ENCODE measurements around the gene HES7.

HES7 gene

DNA sequence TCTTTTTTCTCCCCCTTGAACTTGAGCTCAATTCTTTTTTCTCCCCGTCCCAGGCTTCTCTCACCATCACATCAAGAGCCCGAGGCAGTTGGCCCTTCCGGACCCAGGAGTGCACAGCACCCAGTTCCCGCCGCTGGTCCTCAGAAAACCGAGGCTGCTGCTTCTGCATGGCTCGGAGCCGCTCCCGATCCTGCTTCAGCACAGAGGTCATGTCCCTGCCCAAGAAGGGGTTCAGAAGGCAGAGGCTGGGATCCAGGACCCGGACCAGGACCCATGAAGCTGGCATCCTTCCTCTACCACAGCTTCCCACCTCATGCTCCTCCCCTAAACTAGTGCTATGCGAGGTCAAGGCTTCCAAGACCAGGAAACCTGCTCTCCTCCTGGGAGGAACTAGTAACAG is 17.8 kb upstream of the HES7 start:
- Histone ChIP-seq H3K4me3 (ENCODE audit: extremely low read depth, insufficient read depth, low read length, poor library complexity, severe bottlenecking) (no peak overlapping the region), H3K27ac (ENCODE audit: low read depth, low read length, severe bottlenecking) (no peak overlapping the region), H3K4me1 (ENCODE audit: control insufficient read depth, insufficient read depth, low read length, poor library complexity, severe bottlenecking) (peaks cover 3% of the 10 kb centered on the region), H3K9me3 (ENCODE audit: control insufficient read depth, low read length) (no peaks in the 10 kb centered on the region), H3K36me3 (ENCODE audit: control insufficient read depth, insufficient read depth, low read length) (peaks cover 61% of the 10 kb centered on the region)
- 92 to 93% methylated on average over 9 to 10 of the region's 11 CpGs for WGBS, 2 experiments (ENCODE audit: insufficient coverage in 2 of 2)

DNA sequence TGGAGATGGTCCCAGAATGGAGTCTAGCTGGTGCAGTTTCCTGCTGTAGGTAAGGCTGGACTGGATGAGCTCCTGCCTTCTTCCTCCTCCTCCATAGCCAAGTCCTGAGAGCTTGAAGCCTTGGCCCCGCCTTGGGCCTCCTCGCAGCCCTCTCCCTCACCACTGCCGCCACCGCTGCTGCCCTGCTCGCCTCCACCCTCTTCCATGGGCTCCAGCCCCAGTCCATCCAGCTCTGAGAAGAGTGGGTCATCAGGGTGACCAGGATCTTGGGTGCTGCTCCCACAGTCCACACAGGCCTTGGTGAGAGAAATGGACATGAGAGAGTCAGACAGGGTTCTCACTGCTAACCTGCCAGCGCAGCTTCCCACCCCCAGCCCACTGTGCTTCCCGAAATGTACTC is 17.1 kb upstream of the HES7 start:
- H3K4me1 ChIP-seq (ENCODE audit: control insufficient read depth, insufficient read depth, low read length, poor library complexity, severe bottlenecking): peaks cover 3% of the 10 kb centered on the region
- H3K4me3 ChIP-seq (ENCODE audit: extremely low read depth, insufficient read depth, low read length, poor library complexity, severe bottlenecking): no peak overlapping the region
- H3K9me3 ChIP-seq (ENCODE audit: control insufficient read depth, low read length): no peaks in the 10 kb centered on the region
- WGBS, 2 experiments (ENCODE audit: insufficient coverage in 2 of 2): 95 to 100% methylated on average over 2 to 7 of the region's 7 CpGs
- no peak overlapping the region for H3K27ac ChIP-seq (ENCODE audit: low read depth, low read length, severe bottlenecking)
- peaks cover 54% of the 10 kb centered on the region for H3K36me3 ChIP-seq (ENCODE audit: control insufficient read depth, insufficient read depth, low read length)

DNA sequence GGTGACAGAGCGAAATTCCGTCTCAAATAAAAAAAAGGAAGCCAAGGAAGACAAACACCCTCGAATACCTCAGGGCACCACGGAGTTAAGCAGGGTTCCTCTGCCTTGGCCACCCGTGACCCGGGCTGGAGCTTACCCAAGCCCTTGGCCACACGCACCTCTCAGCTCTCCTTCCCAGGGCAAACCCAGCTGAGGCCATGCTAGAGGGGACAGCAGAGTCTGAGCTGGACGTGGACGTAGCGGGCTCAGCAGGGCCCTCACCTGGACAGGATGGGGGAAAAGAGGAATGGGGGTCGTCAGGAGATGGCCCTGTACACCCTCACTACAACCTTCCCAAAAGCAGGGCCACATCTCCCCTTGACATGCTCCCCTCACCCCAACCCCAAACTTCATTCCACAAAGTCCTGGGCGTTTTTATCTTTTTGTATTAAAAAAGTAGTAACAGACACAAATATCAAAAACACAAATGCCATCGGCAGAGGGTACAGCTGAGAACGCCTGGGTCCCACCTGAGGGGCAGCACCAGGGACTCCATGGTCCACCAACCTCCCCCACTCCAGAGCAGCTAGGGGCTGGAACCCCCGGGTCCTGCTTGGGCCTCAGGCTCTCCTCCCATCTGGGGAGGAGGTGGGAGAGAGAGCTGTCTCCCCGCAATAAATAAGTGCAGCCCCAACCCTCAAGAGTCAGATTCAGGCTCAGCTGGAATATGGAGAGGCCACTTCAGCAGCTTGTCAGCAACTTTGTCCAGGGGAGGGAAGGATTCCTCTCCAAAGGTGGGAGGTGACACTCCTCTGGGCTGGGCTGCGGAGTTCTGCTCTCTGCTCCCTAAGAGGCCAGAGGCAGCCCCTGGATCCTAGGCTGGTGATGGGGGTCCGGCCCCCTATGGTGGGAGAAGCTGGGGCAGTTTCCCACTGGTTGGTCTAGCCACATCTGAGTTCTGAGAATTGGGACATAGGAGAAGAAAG is 16.4 kb upstream of the HES7 start:
- Histone ChIP-seq H3K9me3 (ENCODE audit: control insufficient read depth, low read length) (no peaks in the 10 kb centered on the region), H3K4me3 (ENCODE audit: extremely low read depth, insufficient read depth, low read length, poor library complexity, severe bottlenecking) (no peak overlapping the region), H3K36me3 (ENCODE audit: control insufficient read depth, insufficient read depth, low read length) (peaks cover 47% of the 10 kb centered on the region), H3K27ac (ENCODE audit: low read depth, low read length, severe bottlenecking) (no peak overlapping the region), H3K4me1 (ENCODE audit: control insufficient read depth, insufficient read depth, low read length, poor library complexity, severe bottlenecking) (peaks cover 3% of the 10 kb centered on the region)
- WGBS, 2 experiments (ENCODE audit: insufficient coverage in 2 of 2): 97 to 98% methylated on average over 6 to 8 of the region's 18 CpGs

DNA sequence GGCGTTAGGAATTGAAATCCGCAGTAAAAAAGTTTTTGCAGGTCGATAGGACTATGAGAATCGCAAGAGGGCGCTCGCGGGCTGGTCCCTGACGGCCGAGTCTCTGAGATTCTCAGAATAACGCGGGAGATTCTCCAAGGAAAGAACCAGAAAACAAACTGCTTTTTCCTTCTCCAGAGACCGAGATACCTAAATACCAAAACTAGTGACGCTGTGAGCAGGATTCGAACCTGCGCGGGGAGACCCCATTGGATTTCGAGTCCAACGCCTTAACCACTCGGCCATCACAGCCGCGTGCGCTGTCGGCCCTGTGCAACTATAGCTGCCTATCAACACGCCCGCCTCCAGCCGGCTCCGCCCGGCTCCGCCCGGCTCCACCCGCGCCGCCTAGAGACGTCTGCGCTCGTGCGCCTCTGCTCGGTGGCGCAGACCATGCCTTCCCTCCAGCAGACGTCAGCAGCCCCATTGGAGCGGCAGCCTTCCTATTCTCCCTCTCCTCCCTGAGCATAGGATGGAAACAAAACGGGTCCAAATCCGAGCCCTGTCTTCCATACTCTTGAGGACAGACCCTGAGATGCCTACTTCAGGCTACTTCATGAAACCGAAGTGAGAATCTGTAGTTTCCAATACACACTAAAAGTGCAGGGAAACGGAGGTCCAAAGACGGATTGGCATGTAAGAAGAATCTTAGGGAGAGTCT is 14.9 kb upstream of the HES7 start:
- peak overlapping the region; percentile 56 for H3K4me3 ChIP-seq (ENCODE audit: extremely low read depth, insufficient read depth, low read length, poor library complexity, severe bottlenecking)
- 0% methylated on average over 23 to 43 of the region's 46 CpGs for WGBS, 2 experiments (ENCODE audit: insufficient coverage in 2 of 2)
- H3K9me3 ChIP-seq (ENCODE audit: control insufficient read depth, low read length): no peaks in the 10 kb centered on the region
- peak overlapping the region; percentile 90 for H3K27ac ChIP-seq (ENCODE audit: low read depth, low read length, severe bottlenecking)
- H3K4me1 ChIP-seq (ENCODE audit: control insufficient read depth, insufficient read depth, low read length, poor library complexity, severe bottlenecking): peaks cover 7% of the 10 kb centered on the region
- H3K36me3 ChIP-seq (ENCODE audit: control insufficient read depth, insufficient read depth, low read length): peaks cover 36% of the 10 kb centered on the region

DNA sequence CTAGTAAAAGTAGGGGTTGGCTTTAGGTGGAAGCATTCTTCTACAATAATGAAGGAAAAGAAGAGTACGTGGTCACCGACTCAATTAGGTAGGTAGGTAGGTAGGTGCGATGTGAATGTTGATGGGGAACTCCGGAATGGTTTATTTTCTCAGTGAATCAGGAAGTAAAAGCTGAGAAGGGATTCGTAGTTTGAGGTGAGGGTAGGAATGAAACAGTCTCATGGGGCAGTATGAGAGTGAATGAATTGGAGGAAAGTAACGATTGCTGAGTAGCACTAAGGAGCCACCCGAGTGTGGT is 14.4 kb upstream of the HES7 start:
- Histone ChIP-seq H3K36me3 (ENCODE audit: control insufficient read depth, insufficient read depth, low read length) (peaks cover 31% of the 10 kb centered on the region), H3K4me1 (ENCODE audit: control insufficient read depth, insufficient read depth, low read length, poor library complexity, severe bottlenecking) (peaks cover 12% of the 10 kb centered on the region), H3K27ac (ENCODE audit: low read depth, low read length, severe bottlenecking) (no peak overlapping the region), H3K9me3 (ENCODE audit: control insufficient read depth, low read length) (no peaks in the 10 kb centered on the region), H3K4me3 (ENCODE audit: extremely low read depth, insufficient read depth, low read length, poor library complexity, severe bottlenecking) (peak overlapping the region; percentile 46)
- 1 to 2% methylated on average over 7 of the region's 7 CpGs for WGBS, 2 experiments (ENCODE audit: insufficient coverage in 2 of 2)

DNA sequence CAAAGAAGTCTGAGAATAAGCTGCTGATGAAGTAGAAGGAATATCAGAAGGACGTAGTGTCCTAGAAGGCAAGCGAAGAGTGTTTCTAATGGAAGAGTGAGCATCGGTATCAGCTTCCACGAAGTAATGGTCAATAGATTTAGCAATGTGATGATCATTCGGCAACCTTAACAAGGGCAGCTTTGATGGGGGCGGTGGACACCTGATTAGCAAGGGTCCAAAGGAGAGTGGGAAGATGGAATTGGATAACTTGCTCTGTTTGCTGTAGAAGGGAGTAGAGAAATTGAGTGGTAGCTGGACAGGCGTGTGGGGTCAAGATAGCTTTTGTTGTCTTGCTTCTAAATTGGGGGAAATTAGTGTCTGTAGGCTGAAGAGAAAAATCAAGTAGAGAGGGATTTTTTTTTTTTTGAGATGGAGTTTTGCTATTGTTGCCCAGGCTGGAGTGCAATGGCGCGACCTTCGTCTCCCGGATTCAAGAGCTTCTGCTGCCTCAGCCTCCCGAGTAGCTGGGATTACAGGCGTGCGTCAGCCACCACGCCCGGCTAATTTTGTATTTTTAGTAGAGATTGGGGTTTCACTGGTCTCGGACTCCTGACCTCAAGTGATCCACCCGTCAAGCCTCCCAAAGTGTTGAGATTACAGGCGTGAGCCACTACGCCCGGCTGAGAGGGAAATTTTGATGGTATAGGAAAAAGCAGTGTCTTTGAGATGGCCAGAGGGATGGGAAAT is 13.9 kb upstream of the HES7 start:
- Histone ChIP-seq H3K4me1 (ENCODE audit: control insufficient read depth, insufficient read depth, low read length, poor library complexity, severe bottlenecking) (peaks cover 12% of the 10 kb centered on the region), H3K9me3 (ENCODE audit: control insufficient read depth, low read length) (no peaks in the 10 kb centered on the region), H3K36me3 (ENCODE audit: control insufficient read depth, insufficient read depth, low read length) (peaks cover 27% of the 10 kb centered on the region), H3K4me3 (ENCODE audit: extremely low read depth, insufficient read depth, low read length, poor library complexity, severe bottlenecking) (peak overlapping the region; percentile 46), H3K27ac (ENCODE audit: low read depth, low read length, severe bottlenecking) (no peak overlapping the region)
- 41 to 47% methylated on average over 13 to 14 of the region's 21 CpGs for WGBS, 2 experiments (ENCODE audit: insufficient coverage in 2 of 2)

DNA sequence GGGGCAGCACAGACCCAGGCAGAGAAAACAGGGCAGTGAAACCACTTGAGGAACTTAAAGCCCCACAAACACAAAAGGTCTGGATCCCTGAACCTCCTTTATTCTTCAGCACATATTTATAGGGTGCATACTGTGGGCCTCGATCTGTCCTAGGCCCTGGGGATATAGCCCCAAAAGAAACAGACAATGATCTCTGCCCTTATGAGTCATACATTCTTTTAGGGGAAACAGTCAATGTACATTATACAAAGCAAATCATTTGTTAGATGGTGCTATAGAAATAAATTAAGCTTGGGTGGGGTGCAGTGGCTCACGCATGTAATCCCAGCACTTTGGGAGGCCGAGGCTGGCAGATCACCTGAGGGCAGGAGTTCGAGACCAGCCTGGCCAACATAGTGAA is 10.0 kb upstream of the HES7 start:
- 86 to 95% methylated on average over 3 to 4 of the region's 4 CpGs for WGBS, 2 experiments (ENCODE audit: insufficient coverage in 2 of 2)
- peaks cover 12% of the 10 kb centered on the region for H3K4me1 ChIP-seq (ENCODE audit: control insufficient read depth, insufficient read depth, low read length, poor library complexity, severe bottlenecking)
- H3K27ac ChIP-seq (ENCODE audit: low read depth, low read length, severe bottlenecking): peak overlapping the region; percentile 45
- no peaks in the 10 kb centered on the region for H3K9me3 ChIP-seq (ENCODE audit: control insufficient read depth, low read length)
- H3K36me3 ChIP-seq (ENCODE audit: control insufficient read depth, insufficient read depth, low read length): no peaks in the 10 kb centered on the region
- H3K4me3 ChIP-seq (ENCODE audit: extremely low read depth, insufficient read depth, low read length, poor library complexity, severe bottlenecking): no peak overlapping the region

DNA sequence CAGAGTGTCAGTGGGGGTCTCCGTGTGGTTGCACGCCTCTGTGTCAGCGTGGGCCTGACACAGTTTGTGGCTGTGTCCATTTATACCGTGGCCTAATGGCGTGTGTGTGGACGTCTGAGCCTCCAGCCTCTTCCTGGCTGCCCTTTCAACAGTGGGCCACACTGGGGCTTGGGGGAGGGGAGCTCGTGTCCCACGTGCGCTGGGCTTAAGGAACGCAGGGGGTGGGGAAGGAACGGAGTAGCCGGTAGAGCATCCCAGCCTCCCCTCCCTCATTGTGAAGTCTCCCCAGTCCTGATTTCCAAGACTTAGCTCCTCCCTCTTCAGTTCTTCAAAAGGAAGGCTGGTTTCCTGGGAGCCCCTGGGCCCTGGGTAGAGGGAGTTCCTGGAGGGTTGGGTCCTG is 9.5 kb upstream of the HES7 start:
- Histone ChIP-seq H3K36me3 (ENCODE audit: control insufficient read depth, insufficient read depth, low read length) (no peaks in the 10 kb centered on the region), H3K4me3 (ENCODE audit: extremely low read depth, insufficient read depth, low read length, poor library complexity, severe bottlenecking) (no peak overlapping the region), H3K9me3 (ENCODE audit: control insufficient read depth, low read length) (no peaks in the 10 kb centered on the region), H3K4me1 (ENCODE audit: control insufficient read depth, insufficient read depth, low read length, poor library complexity, severe bottlenecking) (peaks cover 12% of the 10 kb centered on the region), H3K27ac (ENCODE audit: low read depth, low read length, severe bottlenecking) (peak overlapping the region; percentile 45)
- WGBS, 2 experiments (ENCODE audit: insufficient coverage in 2 of 2): 67 to 75% methylated on average over 5 to 10 of the region's 12 CpGs

DNA sequence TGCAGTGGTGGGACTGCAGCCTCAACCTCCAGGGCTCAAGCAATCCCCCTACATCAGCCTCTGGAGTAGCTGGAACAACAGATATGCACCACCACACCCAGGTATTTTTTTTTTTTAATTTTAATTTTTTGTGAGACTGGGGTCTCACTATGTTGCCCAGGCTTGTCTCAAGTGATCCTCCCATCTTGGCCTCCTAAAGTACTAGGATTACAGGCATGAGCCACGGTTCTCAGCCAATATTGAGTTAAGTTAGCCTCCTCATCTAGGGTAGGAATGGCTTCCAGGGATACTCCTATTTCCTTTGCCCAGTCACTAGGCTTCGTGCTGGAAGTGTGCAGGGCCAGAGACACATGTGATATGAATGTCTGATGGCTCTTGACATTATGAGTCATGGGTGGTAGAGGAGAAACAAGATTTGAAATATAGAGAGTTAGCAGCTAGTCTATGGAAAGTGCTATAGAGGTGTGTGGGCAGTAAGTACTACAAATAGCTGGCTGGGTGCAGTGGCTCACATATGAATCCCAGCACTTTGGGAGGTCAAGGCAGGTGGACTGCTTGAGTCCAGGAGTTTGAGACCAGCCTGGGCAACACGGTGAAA is 8.0 kb upstream of the HES7 start:
- no peaks in the 10 kb centered on the region for H3K9me3 ChIP-seq (ENCODE audit: control insufficient read depth, low read length)
- no peak overlapping the region for H3K27ac ChIP-seq (ENCODE audit: low read depth, low read length, severe bottlenecking)
- H3K4me3 ChIP-seq (ENCODE audit: extremely low read depth, insufficient read depth, low read length, poor library complexity, severe bottlenecking): no peak overlapping the region
- peaks cover 13% of the 10 kb centered on the region for H3K4me1 ChIP-seq (ENCODE audit: control insufficient read depth, insufficient read depth, low read length, poor library complexity, severe bottlenecking)
- no peaks in the 10 kb centered on the region for H3K36me3 ChIP-seq (ENCODE audit: control insufficient read depth, insufficient read depth, low read length)
- 94 to 100% methylated on average over 1 to 2 of the region's 3 CpGs for WGBS, 2 experiments (ENCODE audit: insufficient coverage in 2 of 2)

DNA sequence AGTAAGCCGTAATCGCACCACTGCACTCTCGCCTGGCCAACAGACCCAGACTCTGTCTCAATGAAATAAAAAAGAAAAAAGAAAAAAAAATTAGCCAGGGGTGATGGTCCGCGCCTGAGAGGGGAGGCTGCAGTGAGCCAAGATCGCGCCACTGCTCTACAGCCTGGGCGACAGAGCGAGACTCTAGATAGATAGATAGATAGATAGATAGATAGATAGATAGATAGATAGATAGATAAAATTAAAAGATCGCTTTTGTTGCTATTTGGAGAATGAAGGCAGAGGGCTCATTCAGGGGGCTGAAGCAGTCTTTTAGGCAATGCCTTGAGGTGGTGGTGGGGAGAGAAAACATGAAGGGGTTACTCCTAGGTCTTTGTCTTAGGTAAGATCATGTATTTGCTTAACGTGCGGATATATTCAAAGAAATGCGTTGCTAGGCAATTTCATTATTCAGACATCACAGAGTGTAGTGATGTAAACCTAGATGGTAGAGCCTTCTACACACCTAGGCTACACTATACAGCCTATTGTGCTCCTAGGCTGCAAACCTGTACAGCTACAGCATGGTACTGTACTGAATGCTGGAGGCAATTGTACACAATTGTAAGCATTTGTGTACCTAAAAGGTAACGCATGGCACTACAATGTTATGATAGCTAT is 4.3 kb upstream of the HES7 start:
- 89 to 94% methylated on average over 8 to 9 of the region's 14 CpGs for WGBS, 2 experiments (ENCODE audit: insufficient coverage in 2 of 2)

More for the DNA sequence above, 4.3 kb upstream of the HES7 start:
- Histone ChIP-seq H3K27ac (ENCODE audit: low read depth, low read length, severe bottlenecking) (no peak overlapping the region), H3K9me3 (ENCODE audit: control insufficient read depth, low read length) (no peaks in the 10 kb centered on the region), H3K4me3 (ENCODE audit: extremely low read depth, insufficient read depth, low read length, poor library complexity, severe bottlenecking) (no peak overlapping the region), H3K4me1 (ENCODE audit: control insufficient read depth, insufficient read depth, low read length, poor library complexity, severe bottlenecking) (peaks cover 23% of the 10 kb centered on the region), H3K36me3 (ENCODE audit: control insufficient read depth, insufficient read depth, low read length) (no peaks in the 10 kb centered on the region)

Data from mesodermal cell (in vitro differentiated cells).